Prostate gland (tissue), 2 donors: ENCODE data around the gene RRP12.

Experiments
- POLR2AphosphoS5 ChIP-seq: sonication (generic); formaldehyde crosslinking; IDR thresholded peaks from one replicate; pipeline ENCODE4 v1.6.1; 2017; ENCODE audit warnings: antibody characterized with exemption
- TF ChIP-seq, protein P1 (sequence below), 4 experiments: fragments of 200-600 bp in 2 of 4; fragments of 450-650 bp in 2 of 4; sonication (generic) in 2 of 4; IDR thresholded peaks; 1 replicate in 3 of 4; 2 replicates in 1 of 4; pipeline ENCODE4 v1.5.1; 2016 to 2019; ENCODE audit warnings: antibody characterized with exemption in 4 of 4, mild to moderate bottlenecking in 2 of 4, moderate library complexity in 2 of 4

DNA sequence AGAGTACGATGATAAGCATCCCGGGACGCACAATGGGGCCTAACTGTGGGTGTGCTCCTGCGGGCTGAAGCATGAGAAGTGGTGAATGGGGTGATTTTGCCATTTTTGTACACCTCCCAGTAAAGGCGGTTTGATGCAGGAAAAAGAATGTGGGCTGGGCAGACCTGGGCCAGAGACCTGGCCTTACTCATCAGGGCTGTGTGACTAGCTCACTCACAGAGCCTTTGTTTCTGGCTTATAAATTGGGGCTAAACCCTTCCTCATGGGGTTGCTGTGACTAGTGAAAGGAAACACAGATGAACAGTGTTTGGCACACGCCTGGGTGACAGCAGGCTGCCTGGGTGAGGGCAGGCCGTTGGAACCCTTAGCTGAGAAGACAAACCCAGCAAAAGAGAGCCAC lies 18.0 kb downstream of the RRP12 start:
- no peak for TF ChIP-seq POLR2AphosphoS5
- TF ChIP-seq, protein P1, sequence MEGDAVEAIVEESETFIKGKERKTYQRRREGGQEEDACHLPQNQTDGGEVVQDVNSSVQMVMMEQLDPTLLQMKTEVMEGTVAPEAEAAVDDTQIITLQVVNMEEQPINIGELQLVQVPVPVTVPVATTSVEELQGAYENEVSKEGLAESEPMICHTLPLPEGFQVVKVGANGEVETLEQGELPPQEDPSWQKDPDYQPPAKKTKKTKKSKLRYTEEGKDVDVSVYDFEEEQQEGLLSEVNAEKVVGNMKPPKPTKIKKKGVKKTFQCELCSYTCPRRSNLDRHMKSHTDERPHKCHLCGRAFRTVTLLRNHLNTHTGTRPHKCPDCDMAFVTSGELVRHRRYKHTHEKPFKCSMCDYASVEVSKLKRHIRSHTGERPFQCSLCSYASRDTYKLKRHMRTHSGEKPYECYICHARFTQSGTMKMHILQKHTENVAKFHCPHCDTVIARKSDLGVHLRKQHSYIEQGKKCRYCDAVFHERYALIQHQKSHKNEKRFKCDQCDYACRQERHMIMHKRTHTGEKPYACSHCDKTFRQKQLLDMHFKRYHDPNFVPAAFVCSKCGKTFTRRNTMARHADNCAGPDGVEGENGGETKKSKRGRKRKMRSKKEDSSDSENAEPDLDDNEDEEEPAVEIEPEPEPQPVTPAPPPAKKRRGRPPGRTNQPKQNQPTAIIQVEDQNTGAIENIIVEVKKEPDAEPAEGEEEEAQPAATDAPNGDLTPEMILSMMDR (IDR thresholded peaks at IDR 0.05): no peak
